Esophagus muscularis mucosa (tissue), 3 donors: ENCODE results near the gene KISS1.

Source experiments
- CTCF ChIP-seq, 3 experiments: fragments of 200-600 bp in 2 of 3; fragments of 450-650 bp in 1 of 3; sonication (generic) in 2 of 3; IDR thresholded peaks; one replicate each; pipeline ENCODE4 v1.5.1; 2017 to 2019; ENCODE audit warnings: antibody characterized with exemption in 3 of 3, mild to moderate bottlenecking in 2 of 3, moderate library complexity in 1 of 3
- POLR2A ChIP-seq: fragments of 450-650 bp; IDR thresholded peaks from one replicate; pipeline ENCODE4 v1.6.1; 2017; ENCODE audit warnings: antibody characterized with exemption, moderate library complexity, mild to moderate bottlenecking, low read depth

GRCh38 chr1:204150702-204151551 lies 45.4 kb downstream of the KISS1 start:
- TF ChIP-seq POLR2A (no peak), CTCF (IDR thresholded peaks at IDR 0.05) (no peak)
